H7 (cell line): Measurements from ENCODE around the gene ARHGEF10L. TPM values are rescaled to one million over a fixed set of nuclear protein-coding genes. Genes with fewer than 3 reads are reported as not detected.

Source experiments
- DNase-seq: peaks from one replicate; pipeline ENCODE4 v3.0.0; 2012
- H3K27me3 ChIP-seq: 2 replicates; pipeline ENCODE4 v1.6.0; 2011; ENCODE audit warnings: mild to moderate bottlenecking, low read length; ENCODE audit not compliant: control insufficient read depth, insufficient read depth
- H3K36me3 ChIP-seq: replicated peaks from 2 replicates; pipeline ENCODE4 v1.5.1; 2011; ENCODE audit warnings: low read length; ENCODE audit not compliant: control insufficient read depth, insufficient read depth
- H3K4me3 ChIP-seq: 2 replicates; pipeline ENCODE4 v1.5.1; 2011; ENCODE audit warnings: low read depth, mild to moderate bottlenecking, control low read depth, low read length, moderate library complexity; ENCODE audit not compliant: insufficient read depth
- total RNA-seq: library from RNA; depleted of rRNA; stranded (reverse); fragments of >200 nt; shearing (Covaris generic); gene quantifications from 2 replicates; pipeline ENCODE4 v1.2.3, GENCODE V29; 2014

ARHGEF10L gene
- total RNA-seq, 1 experiment from 2014 or later: 54.8 TPM

GRCh38 chr1:17579951-17580939 lies 40.7 kb downstream of the ARHGEF10L start:
- DNase-seq: no peak
- Histone ChIP-seq H3K36me3 (peaks cover 1% of the 10 kb centered on the region; the same call in 1 of the 2 replicates), H3K27me3 (no peaks in the 10 kb centered on the region), H3K4me3 (no peak overlapping the region)

- Histone ChIP-seq H3K36me3 (peaks cover 1% of the 10 kb centered on the region; the same call in 1 of the 2 replicates), H3K4me3 (no peak overlapping the region), H3K27me3 (no peaks in the 10 kb centered on the region)
- no peak for DNase-seq
Observed at GRCh38 chr1:17581389-17582123, 42.1 kb downstream of the ARHGEF10L start.

- no peak overlapping the region for H3K4me3 ChIP-seq
- H3K36me3 ChIP-seq: peaks cover 4% of the 10 kb centered on the region; the same call in 1 of the 2 replicates
- no peak for DNase-seq
- H3K27me3 ChIP-seq: no peaks in the 10 kb centered on the region
Observed at GRCh38 chr1:17582124-17582774, 42.8 kb downstream of the ARHGEF10L start.

DNA sequence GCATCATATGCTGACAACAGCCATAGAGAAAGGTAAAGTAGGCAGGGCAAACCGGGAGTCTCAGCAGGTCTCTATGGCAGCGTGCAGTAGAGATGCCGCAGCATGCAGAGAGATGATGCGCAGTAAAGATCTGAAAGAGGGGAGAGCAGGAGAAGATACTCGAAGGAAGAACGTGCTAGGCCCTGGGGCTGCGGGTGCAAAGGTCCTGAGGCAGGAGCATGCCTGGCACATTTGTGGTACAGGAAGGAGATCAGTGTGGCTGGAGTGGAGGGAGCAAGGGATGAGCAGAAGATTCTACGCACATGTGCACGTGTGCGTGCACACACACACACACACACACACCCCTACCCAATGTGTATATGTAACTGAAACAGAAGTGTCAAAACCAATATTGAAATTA lies 45.0 kb downstream of the ARHGEF10L start:
- Histone ChIP-seq H3K36me3 (peaks cover 7% of the 10 kb centered on the region), H3K27me3 (no peaks in the 10 kb centered on the region), H3K4me3 (no peak overlapping the region)
- DNase-seq: no peak

- peaks cover 9% of the 10 kb centered on the region for H3K36me3 ChIP-seq
- DNase-seq: no peak
- H3K4me3 ChIP-seq: no peak overlapping the region
- H3K27me3 ChIP-seq: no peaks in the 10 kb centered on the region
Observed at GRCh38 chr1:17585266-17585987, 45.9 kb downstream of the ARHGEF10L start.

DNA sequence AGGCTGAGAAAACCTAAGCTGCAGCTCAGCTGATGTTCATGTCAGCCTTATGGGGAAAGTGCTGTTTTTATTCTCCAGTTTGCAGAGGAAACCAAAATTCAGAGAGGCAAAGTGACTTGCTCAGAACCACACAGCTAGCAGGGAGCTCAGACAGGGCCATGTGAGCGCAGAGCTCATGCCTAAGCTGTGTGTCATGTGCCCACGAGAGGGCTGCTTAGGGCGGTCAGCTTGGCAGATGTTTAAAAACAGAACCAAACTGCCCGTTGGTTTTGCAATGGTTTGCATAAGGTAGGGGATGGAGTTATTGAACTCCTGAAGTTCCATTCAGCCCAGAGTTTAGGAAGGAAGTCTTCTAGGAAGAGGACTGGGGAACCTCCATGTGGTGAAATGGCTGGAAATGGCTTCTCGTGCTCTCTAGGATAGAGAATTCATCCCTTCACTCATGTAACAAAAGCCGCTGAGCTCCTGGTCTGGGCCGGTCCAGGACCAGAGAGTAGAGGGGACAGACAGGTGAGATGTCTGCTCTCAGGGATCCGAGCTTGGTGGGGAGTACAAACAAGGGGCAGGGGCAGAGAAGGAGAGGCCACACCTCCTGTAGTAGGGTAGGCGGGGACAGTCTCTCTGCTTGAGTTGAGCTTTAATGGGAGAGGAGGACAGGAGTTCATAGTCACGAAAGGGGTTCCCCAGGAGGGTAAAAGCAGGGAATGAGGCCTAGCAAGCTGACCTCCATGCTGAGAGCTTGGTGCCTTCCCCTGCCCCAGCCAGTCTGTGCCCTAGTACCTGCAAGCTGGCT lies 46.9 kb downstream of the ARHGEF10L start:
- H3K4me3 ChIP-seq: no peak overlapping the region
- H3K36me3 ChIP-seq: peaks cover 11% of the 10 kb centered on the region
- DNase-seq: peak; percentile 88
- no peaks in the 10 kb centered on the region for H3K27me3 ChIP-seq

- Histone ChIP-seq H3K4me3 (no peak overlapping the region), H3K27me3 (no peaks in the 10 kb centered on the region)
Observed at GRCh38 chr1:17587693-17588047, 48.2 kb downstream of the ARHGEF10L start.

DNA sequence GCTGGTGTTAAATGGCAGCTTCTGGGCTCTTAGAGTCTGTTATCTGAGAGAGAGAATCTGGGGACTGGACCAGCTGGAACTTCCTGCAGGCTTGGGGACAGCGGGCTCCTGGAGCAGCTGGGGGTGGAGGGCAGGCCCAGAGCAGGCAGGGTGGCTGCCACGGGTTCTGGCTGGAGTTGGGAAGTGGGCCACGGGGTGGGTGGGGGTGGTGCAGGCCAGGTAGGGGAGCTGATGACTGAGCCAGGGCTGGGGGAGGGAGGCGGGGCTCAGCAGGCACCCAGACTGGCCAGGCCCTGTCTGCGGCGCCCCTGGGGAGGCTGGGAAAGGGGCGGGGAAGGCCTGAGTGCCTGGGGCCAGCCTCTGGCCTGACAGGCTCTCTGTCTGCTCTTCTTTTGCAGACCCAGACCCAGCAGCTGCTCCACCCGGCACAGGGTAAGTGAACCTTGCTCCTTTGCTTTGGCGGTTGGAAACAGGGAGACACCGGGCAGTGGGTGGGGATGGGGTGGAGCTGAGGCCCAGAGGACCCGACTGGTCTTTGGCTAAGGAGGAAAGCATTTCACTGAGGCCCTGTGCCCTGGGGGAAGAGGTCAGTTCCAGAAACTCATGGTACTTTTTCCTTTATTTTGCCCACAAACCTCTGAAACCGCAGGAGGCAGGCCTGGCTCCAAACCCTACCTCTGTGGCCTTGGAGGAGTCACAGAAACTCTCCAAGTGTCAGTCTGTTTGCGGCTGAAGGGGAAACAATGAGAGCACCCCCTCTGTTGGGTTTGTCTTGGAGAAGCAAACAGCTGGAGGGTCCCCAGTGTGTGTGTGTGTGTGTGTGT lies 48.8 kb downstream of the ARHGEF10L start:
- Histone ChIP-seq H3K36me3 (peaks cover 15% of the 10 kb centered on the region), H3K27me3 (no peaks in the 10 kb centered on the region), H3K4me3 (no peak overlapping the region)
- DNase-seq: peak; percentile 84

More at GRCh38 chr1:17587693-17588047, 48.2 kb downstream of the ARHGEF10L start:
- peaks cover 11% of the 10 kb centered on the region for H3K36me3 ChIP-seq
- DNase-seq: peak; percentile 74

DNA sequence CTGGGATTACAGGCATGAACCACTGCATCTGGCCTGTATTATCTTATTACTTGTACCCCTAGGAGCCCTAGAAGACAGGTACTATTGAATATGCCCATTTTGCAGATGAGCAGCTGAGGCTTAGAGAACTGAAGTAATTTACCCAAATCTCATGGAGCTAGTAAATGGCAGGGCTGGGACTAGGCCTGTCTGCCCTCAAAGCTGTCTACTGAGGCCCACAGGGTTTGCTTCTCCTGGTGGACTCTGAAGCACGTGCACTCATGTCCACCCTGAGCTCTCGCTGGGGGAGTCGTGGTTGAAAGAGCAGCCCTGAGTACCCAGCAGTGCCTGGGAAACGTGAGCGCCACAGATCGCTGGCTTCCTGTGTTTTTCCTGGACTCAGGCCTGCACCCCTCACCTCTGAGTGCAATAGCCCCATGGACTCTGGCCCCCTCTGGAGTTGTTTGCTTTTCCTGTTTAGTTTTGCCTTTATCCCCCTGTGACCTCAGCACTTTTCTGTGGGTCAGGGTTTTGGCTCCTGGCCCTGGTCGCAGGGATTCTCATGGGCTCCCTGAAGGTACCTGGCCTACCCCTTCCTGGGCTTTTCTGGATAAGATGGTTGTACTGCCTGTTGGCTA lies 52.4 kb downstream of the ARHGEF10L start:
- H3K4me3 ChIP-seq: no peak overlapping the region
- H3K27me3 ChIP-seq: no peaks in the 10 kb centered on the region
- no peak for DNase-seq
- peaks cover 19% of the 10 kb centered on the region for H3K36me3 ChIP-seq

- H3K4me3 ChIP-seq: no peak overlapping the region
- no peak for DNase-seq
- no peaks in the 10 kb centered on the region for H3K27me3 ChIP-seq
- peaks cover 18% of the 10 kb centered on the region for H3K36me3 ChIP-seq
Observed at GRCh38 chr1:17594026-17594425, 54.5 kb downstream of the ARHGEF10L start.

DNA sequence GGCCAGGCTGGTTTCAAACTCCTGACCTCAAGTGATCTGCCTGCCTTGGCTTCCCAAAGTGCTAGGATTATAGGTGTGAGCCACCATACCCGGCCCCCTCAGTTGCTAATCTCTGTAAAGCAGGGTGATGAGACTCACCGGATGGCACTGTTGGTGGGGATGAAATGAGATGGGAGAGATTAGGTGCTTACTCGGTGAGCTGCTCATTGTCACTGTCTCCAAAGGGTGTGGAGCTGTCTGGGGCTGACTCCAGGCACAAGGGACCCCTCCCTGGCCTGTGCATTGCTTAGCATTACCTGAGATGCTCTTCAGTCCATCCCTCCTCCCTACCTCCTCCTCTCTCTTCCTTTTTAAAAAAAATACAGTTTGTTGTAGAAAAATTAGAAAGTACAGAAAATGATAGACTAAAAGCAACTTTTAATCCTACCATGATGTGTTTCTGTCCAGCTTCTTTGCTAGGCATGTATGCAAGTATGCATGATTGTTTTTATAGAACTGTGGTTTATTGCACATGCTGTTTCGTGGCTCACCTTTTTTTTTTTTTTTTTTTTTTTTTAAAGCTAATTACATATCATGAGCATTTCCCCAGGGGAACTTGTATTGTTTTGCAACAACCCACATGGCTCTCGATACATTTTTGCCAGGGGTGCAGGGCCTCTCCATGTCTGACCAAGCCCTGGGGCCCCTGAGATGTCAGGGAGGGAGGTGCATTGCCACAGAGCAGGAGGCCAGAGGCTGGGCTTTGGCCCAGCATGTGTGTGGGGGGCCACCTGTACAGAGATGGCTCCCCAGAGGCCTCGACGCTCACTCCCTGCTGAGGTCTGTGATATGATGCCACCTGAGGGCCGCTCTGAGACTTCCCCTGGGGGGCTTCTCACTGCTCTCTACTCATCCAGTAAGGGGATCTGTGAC lies 55.4 kb downstream of the ARHGEF10L start:
- Histone ChIP-seq H3K4me3 (no peak overlapping the region), H3K27me3 (no peaks in the 10 kb centered on the region), H3K36me3 (peaks cover 15% of the 10 kb centered on the region)
- DNase-seq: no peak

DNA sequence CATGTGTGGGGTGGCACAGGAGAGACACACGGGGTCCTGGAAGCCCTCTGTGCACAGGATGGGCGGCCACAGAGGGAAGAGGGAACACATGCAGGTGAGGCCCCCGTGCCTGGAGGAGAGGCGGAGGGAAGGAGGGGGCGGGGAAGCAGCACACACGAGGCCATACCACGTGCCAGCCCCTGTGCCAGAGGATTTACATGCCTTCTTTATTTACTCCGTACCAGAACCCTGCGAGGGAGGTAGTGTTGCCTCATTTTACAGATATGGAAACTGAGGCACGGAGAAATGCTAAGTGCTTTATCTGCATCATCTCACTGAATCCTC lies 56.1 kb downstream of the ARHGEF10L start:
- Histone ChIP-seq H3K36me3 (peaks cover 14% of the 10 kb centered on the region), H3K27me3 (no peaks in the 10 kb centered on the region), H3K4me3 (no peak overlapping the region)
- no peak for DNase-seq
